ENCODE measurements around the gene BCL2L15.

GRCh38 chr1:113849072-113849471 lies 38.3 kb downstream of the BCL2L15 start:
- TF ChIP-seq CTCF (optimal IDR thresholded peaks at IDR 0.05 in 1 of 3, IDR thresholded peaks at IDR 0.05 in 1 of 3, conservative IDR thresholded peaks at IDR 0.05 in 1 of 3; ENCODE audit: extremely low read depth in 1 of 3, insufficient read depth in 2 of 3, low read length in 3 of 3) (no peak), EZH2 (IDR thresholded peaks at IDR 0.05; ENCODE audit: low read length) (no peak)
